ENCODE results near the gene FBXL13.
"Not testable (repeated sequence)": the region's sequence is repeated elsewhere in the genome, so short reads cannot be mapped to it uniquely, and the experiment has no call there.

FBXL13 gene

GRCh38 chr7:102935450-102936115, 139.0 kb downstream of the FBXL13 start:
- DNase-seq (ENCODE audit: low read depth): no peak

GRCh38 chr7:102934701-102935100, 139.9 kb downstream of the FBXL13 start:
- DNase-seq (ENCODE audit: low read depth): no peak

- DNase-seq (ENCODE audit: low read depth): no peak
Measured at GRCh38 chr7:102934239-102934638, 140.4 kb downstream of the FBXL13 start.

GRCh38 chr7:102933763-102934162, 140.8 kb downstream of the FBXL13 start:
- no peak for DNase-seq (ENCODE audit: low read depth)

- DNase-seq (ENCODE audit: low read depth): no peak
Measured at GRCh38 chr7:102931757-102932156, 142.8 kb downstream of the FBXL13 start.

- DNase-seq (ENCODE audit: low read depth): no peak
Measured at GRCh38 chr7:102927312-102927933, 147.2 kb downstream of the FBXL13 start.

- DNase-seq (ENCODE audit: low read depth): no peak
Measured at GRCh38 chr7:102926783-102927140, 147.8 kb downstream of the FBXL13 start.

GRCh38 chr7:102925976-102926782, 148.4 kb downstream of the FBXL13 start:
- no peak for DNase-seq (ENCODE audit: low read depth)

GRCh38 chr7:102918845-102919244, 155.8 kb downstream of the FBXL13 start:
- DNase-seq (ENCODE audit: low read depth): no peak

- no peak for DNase-seq (ENCODE audit: low read depth)
Measured at GRCh38 chr7:102917436-102918353, 156.9 kb downstream of the FBXL13 start.

GRCh38 chr7:102916881-102917280, 157.7 kb downstream of the FBXL13 start:
- no peak for DNase-seq (ENCODE audit: low read depth)

- DNase-seq (ENCODE audit: low read depth): no peak
Measured at GRCh38 chr7:102916426-102916825, 158.2 kb downstream of the FBXL13 start.

- DNase-seq (ENCODE audit: low read depth): no peak
Measured at GRCh38 chr7:102914585-102914984, 160.0 kb downstream of the FBXL13 start.

- no peak for DNase-seq (ENCODE audit: low read depth)
Measured at GRCh38 chr7:102913826-102914225, 160.8 kb downstream of the FBXL13 start.

- no peak for DNase-seq (ENCODE audit: low read depth)
Measured at GRCh38 chr7:102912742-102913141, 161.9 kb downstream of the FBXL13 start, which contains the start of gene LRRC17. LRRC17 (plus strand) TSS chr7:102913000; CDS start chr7:102933914, 20,914 bp downstream.

- DNase-seq (ENCODE audit: low read depth): no peak
Measured at GRCh38 chr7:102908676-102909075, 165.9 kb downstream of the FBXL13 start.

- DNase-seq (ENCODE audit: low read depth): not testable (repeated sequence)
Measured at GRCh38 chr7:102903576-102903975, 171.0 kb downstream of the FBXL13 start.

- DNase-seq (ENCODE audit: low read depth): not testable (repeated sequence)
Measured at GRCh38 chr7:102902052-102902451, 172.5 kb downstream of the FBXL13 start.

GRCh38 chr7:102898532-102898859, 176.1 kb downstream of the FBXL13 start:
- DNase-seq (ENCODE audit: low read depth): no peak

GRCh38 chr7:102897856-102898531, 176.6 kb downstream of the FBXL13 start:
- no peak for DNase-seq (ENCODE audit: low read depth)

- DNase-seq (ENCODE audit: low read depth): no peak
Measured at GRCh38 chr7:102897211-102897631, 177.4 kb downstream of the FBXL13 start.
